K562 (cell line): ENCODE measurements around the gene SNX12. TPM values are rescaled to one million over a fixed set of nuclear protein-coding genes. Genes with fewer than 3 reads are reported as not detected.

Experiments
- ATF3 ChIP-seq, 2 experiments: fragments of 450-650 bp in 1 of 2; sonication (generic) in 1 of 2; formaldehyde crosslinking in 1 of 2; IDR thresholded peaks in 1 of 2; conservative IDR thresholded peaks in 1 of 2; 2 replicates each; pipeline versions ENCODE4 v1.6.1 to v1.8.1; 2016 to 2023; ENCODE audit warnings: mild to moderate bottlenecking in 2 of 2, moderate library complexity in 2 of 2, inconsistent platforms in 1 of 2, missing genetic modification reagents in 1 of 2
- CREB3 ChIP-seq: fragments of 450-650 bp; conservative IDR thresholded peaks from 2 replicates; pipeline ENCODE4 v1.6.1; 2016; ENCODE audit warnings: missing genetic modification characterization, low read depth, mild to moderate bottlenecking, missing compliant biosample characterization, moderate library complexity
- CREBBP ChIP-seq: IDR thresholded peaks from one replicate; pipeline ENCODE4 v1.6.1; 2012; ENCODE audit warnings: low read depth, mild to moderate bottlenecking, control low read depth, inconsistent platforms, low read length
- ETV1 ChIP-seq: fragments of 450-650 bp; conservative IDR thresholded peaks from 2 replicates; pipeline ENCODE4 v1.6.1; 2016; ENCODE audit warnings: missing genetic modification characterization, control low read depth, low read depth, missing compliant biosample characterization
- HINFP ChIP-seq: fragments of 450-650 bp; conservative IDR thresholded peaks from 2 replicates; pipeline ENCODE4 v1.6.1; 2016; ENCODE audit warnings: missing genetic modification characterization, low read depth, mild to moderate bottlenecking, control low read depth, missing compliant biosample characterization
- ILF3 ChIP-seq: fragments of 450-650 bp; IDR thresholded peaks from 2 replicates; pipeline ENCODE4 v1.6.1; 2018; ENCODE audit warnings: antibody characterized with exemption, mild to moderate bottlenecking, moderate library complexity, borderline replicate concordance
- MEF2A ChIP-seq: IDR thresholded peaks from 2 replicates; pipeline ENCODE4 v1.6.1; 2011; ENCODE audit warnings: low read depth, mild to moderate bottlenecking, low read length, moderate library complexity; ENCODE audit not compliant: control insufficient read depth
- NRF1 ChIP-seq, 2 experiments: fragments of 450-650 bp; IDR thresholded peaks in 1 of 2; conservative IDR thresholded peaks in 1 of 2; 2 replicates each; pipeline ENCODE4 v1.6.1; 2014; ENCODE audit warnings: mild to moderate bottlenecking in 2 of 2
- POLR2AphosphoS5 ChIP-seq: IDR thresholded peaks from 2 replicates; pipeline ENCODE4 v1.6.1; 2011; ENCODE audit warnings: mild to moderate bottlenecking, low read depth, low read length, moderate library complexity; ENCODE audit not compliant: control insufficient read depth, insufficient read depth
- RBM25 ChIP-seq: fragments of 200-400 bp; formaldehyde crosslinking; IDR thresholded peaks from 2 replicates; pipeline ENCODE4 v1.6.1; 2018; ENCODE audit warnings: low read length, low read depth, moderate library complexity; ENCODE audit not compliant: severe bottlenecking
- RUNX1 ChIP-seq: sonication (generic); IDR thresholded peaks from 2 replicates; pipeline ENCODE4 v1.6.1; 2016; ENCODE audit warnings: antibody characterized with exemption, low read depth
- SIX5 ChIP-seq, 2 experiments: IDR thresholded peaks; 2 replicates each; pipeline ENCODE4 v1.6.1; 2011; ENCODE audit warnings: low read length in 2 of 2, borderline replicate concordance in 1 of 2, low read depth in 1 of 2, mild to moderate bottlenecking in 1 of 2, moderate library complexity in 1 of 2; ENCODE audit not compliant: insufficient read depth in 1 of 2
- TEAD4 ChIP-seq, 2 experiments: sonication (generic) in 1 of 2; formaldehyde crosslinking in 1 of 2; IDR thresholded peaks; 2 replicates each; pipeline versions ENCODE4 v1.6.1 to v1.8.0; 2012 to 2022; ENCODE audit warnings: borderline replicate concordance in 1 of 2, inconsistent platforms in 1 of 2, low read length in 1 of 2, mild to moderate bottlenecking in 1 of 2, missing genetic modification reagents in 1 of 2
- THAP7 ChIP-seq: fragments of 250-450 bp; sonication (Bioruptor Pico); IDR thresholded peaks from 2 replicates; pipeline ENCODE4 v1.5.0; 2021
- YBX1 ChIP-seq: fragments of 450-650 bp; IDR thresholded peaks from 2 replicates; pipeline ENCODE4 v1.7.1; 2016; ENCODE audit warnings: mild to moderate bottlenecking
- ZNF184 ChIP-seq: sonication (generic); formaldehyde crosslinking; IDR thresholded peaks from 2 replicates; pipeline ENCODE4 v1.5.0; 2020; ENCODE audit warnings: missing genetic modification reagents
- ZNF41 ChIP-seq: fragments of 250-450 bp; sonication (Bioruptor Pico); conservative IDR thresholded peaks from 2 replicates; pipeline ENCODE4 v1.4.0; 2020; ENCODE audit warnings: mild to moderate bottlenecking
- polyA plus RNA-seq, 8 experiments: library from polyadenylated mRNA; depleted of rRNA in 4 of 8; stranded (reverse) in 5 of 8; unstranded in 3 of 8; fragments of >200 nt; fragmentation: Nextera tagmentation in 2 of 8; fragmentation: Illumina TruSeq in 1 of 8; extraction: Ambion mirVana in 2 of 8; extraction: Trizol in 1 of 8; gene quantifications; 2 replicates each; pipeline versions ENCODE4 v1.2.1 to v1.2.3, GENCODE V29; 2011 to 2014; ENCODE audit warnings: inconsistent platforms in 1 of 8, missing spikeins in 1 of 8
- total RNA-seq, 7 experiments: library from RNA; depleted of rRNA in 6 of 7; stranded (reverse); fragments of >200 nt in 6 of 7; fragmentation: Illumina TruSeq in 2 of 7; extraction: Trizol in 2 of 7; gene quantifications; 2 replicates each; pipeline versions ENCODE4 v1.2.1 to v1.2.3, GENCODE V29; 2011 to 2021; ENCODE audit warnings: low replicate concordance in 1 of 7
- TF ChIP-seq, protein P1 (sequence below): fragments of 250-450 bp; sonication (Bioruptor Pico); IDR thresholded peaks from 2 replicates; pipeline ENCODE4 v1.4.0; 2020; ENCODE audit warnings: mild to moderate bottlenecking, moderate library complexity, borderline replicate concordance

Gene SNX12
- total and polyA plus RNA-seq, 9 of the 15 experiments (the other 6 are each of a cell fraction or from before 2014, with no cell fraction given), result 12.7 to 50.3 (median 37.1) TPM

DNA sequence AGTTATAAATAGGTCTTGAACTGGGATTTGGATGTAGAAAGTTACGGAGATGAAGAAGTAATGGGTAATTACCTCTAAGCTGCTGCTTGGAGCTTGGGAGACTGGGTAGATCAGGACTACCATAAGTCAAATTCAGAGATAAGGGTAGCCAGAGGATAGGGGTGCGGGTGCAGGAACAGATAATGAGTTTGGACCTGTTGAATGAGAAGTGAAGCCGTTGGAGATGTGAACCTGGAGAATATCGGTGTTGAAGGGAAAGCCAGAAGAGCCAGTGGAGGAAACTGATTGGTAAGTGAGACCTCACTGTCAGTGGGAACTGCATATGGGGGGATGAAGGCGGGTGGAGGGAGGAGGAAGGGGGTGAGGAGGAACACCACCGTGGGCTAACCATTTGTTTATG lies 26.9 kb upstream of the SNX12 start (continued):
- peak; percentile 48 for TF ChIP-seq TEAD4 (IDR thresholded peaks at IDR 0.05; ENCODE audit: low read length)
- TF ChIP-seq TEAD4 (CRISPR knock-in tag; IDR thresholded peaks at IDR 0.05; ENCODE audit: borderline replicate concordance), result no peak
- TF ChIP-seq NRF1 (conservative IDR thresholded peaks at IDR 0.05 in 1 of 2, IDR thresholded peaks at IDR 0.05 in 1 of 2), result no peak
- TF ChIP-seq THAP7 (CRISPR knock-in tag), result no peak
- TF ChIP-seq POLR2AphosphoS5, result peak; percentile 47; the same call in 1 of the 2 replicates
- TF ChIP-seq ETV1 (tag), result no peak
- no peak for TF ChIP-seq MEF2A
- no peak for TF ChIP-seq SIX5 (IDR thresholded peaks at IDR 0.05; ENCODE audit: borderline replicate concordance in 1 of 2, insufficient read depth in 1 of 2, low read depth in 1 of 2, low read length in 2 of 2)
- no peak for TF ChIP-seq CREB3
- no peak for TF ChIP-seq RBM25
- TF ChIP-seq, protein P1, sequence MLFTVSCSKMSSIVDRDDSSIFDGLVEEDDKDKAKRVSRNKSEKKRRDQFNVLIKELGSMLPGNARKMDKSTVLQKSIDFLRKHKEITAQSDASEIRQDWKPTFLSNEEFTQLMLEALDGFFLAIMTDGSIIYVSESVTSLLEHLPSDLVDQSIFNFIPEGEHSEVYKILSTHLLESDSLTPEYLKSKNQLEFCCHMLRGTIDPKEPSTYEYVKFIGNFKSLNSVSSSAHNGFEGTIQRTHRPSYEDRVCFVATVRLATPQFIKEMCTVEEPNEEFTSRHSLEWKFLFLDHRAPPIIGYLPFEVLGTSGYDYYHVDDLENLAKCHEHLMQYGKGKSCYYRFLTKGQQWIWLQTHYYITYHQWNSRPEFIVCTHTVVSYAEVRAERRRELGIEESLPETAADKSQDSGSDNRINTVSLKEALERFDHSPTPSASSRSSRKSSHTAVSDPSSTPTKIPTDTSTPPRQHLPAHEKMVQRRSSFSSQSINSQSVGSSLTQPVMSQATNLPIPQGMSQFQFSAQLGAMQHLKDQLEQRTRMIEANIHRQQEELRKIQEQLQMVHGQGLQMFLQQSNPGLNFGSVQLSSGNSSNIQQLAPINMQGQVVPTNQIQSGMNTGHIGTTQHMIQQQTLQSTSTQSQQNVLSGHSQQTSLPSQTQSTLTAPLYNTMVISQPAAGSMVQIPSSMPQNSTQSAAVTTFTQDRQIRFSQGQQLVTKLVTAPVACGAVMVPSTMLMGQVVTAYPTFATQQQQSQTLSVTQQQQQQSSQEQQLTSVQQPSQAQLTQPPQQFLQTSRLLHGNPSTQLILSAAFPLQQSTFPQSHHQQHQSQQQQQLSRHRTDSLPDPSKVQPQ, result no peak
- no peak for TF ChIP-seq RUNX1
- no peak for TF ChIP-seq ILF3
- TF ChIP-seq ZNF41 (CRISPR knock-in tag), result no peak
- TF ChIP-seq CREBBP, result no peak
- TF ChIP-seq HINFP (tag), result no peak
- TF ChIP-seq ATF3 (IDR thresholded peaks at IDR 0.05), result no peak
- no peak for TF ChIP-seq ATF3 (CRISPR knock-in tag; conservative IDR thresholded peaks at IDR 0.05)
- TF ChIP-seq ZNF184 (CRISPR knock-in tag), result no peak
- TF ChIP-seq YBX1, result no peak
